Activated CD8-positive, alpha-beta T cell treated with anti-CD3 and anti-CD28 coated beads, Interleukin-2, amount 10 ng/mL, durations not matched to agents 7 days and 5 days (primary cell): ENCODE measurements around the gene ZFR2. TPM values are rescaled to one million over a fixed set of nuclear protein-coding genes. Genes with fewer than 3 reads are reported as not detected.

Source experiments
- ATAC-seq: fragments of 150-1000 bp; cut with Tn5 transposase; one replicate; pipeline ENCODE4 v1.10.0; 2021; ENCODE audit warnings: moderate library complexity
- CTCF ChIA-PET: fragments of 350-600 bp; sonication (Branson Sonifier 250); formaldehyde crosslinking; loops from one replicate; lab custom pipeline; 2021; ENCODE audit warnings: antibody characterized with exemption; lab: Charles Lee
- POLR2A ChIA-PET: fragments of 350-600 bp; sonication (Branson Sonifier 250); formaldehyde crosslinking; loops from one replicate; lab custom pipeline; 2021; ENCODE audit warnings: antibody characterized with exemption; lab: Charles Lee
- DNase-seq: peaks from one replicate; pipeline ENCODE4 v3.0.0-alpha.2; 2020
- H3K27ac Mint-ChIP-seq: one replicate; pipeline ENCODE4 v1.8.0; 2021; ENCODE audit warnings: mild to moderate bottlenecking, mixed read lengths
- H3K27me3 Mint-ChIP-seq: one replicate; pipeline ENCODE4 v1.8.0; 2021; ENCODE audit warnings: low read depth, mixed read lengths
- H3K36me3 Mint-ChIP-seq: one replicate; pipeline ENCODE4 v1.8.0; 2021; ENCODE audit warnings: low read depth, mixed read lengths
- H3K4me1 Mint-ChIP-seq: one replicate; pipeline ENCODE4 v1.8.0; 2021; ENCODE audit warnings: low read depth, mixed read lengths
- H3K4me3 Mint-ChIP-seq: one replicate; pipeline ENCODE4 v1.8.0; 2021; ENCODE audit warnings: mild to moderate bottlenecking, mixed read lengths
- H3K9me3 Mint-ChIP-seq: one replicate; pipeline ENCODE4 v1.8.0; 2022; ENCODE audit warnings: mixed read lengths; ENCODE audit not compliant: insufficient read depth
- total RNA-seq, 2 experiments: library from RNA; stranded (reverse); gene quantifications; one replicate each; pipeline ENCODE4 v1.2.3, GENCODE V29; 2021

Gene ZFR2
- total RNA-seq, 2 experiments from 2014 or later = 0.24 to 0.42 TPM

DNA sequence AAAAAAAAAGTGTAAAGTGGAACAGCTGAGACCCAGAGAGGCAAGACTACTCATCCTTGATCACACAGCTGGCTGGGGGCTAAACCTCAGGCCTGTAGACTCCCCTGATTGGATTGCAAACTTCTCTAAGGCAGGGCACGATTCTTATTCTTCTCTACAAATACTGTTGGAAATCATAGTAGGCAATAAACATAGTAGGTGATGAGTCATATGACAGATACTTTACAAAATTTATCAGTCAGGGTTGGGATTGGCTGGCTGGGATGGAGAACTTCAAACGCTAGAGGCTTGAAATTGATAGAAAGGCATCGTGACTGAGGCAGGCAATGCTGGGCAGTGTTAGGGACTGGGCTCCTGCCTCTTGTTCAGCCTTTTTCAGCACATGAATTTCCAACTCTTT lies 76.7 kb downstream of the ZFR2 start:
- Mint-ChIP-seq H3K27me3 (peaks cover 2% of the 10 kb centered on the region), H3K27ac (no peak overlapping the region), H3K4me1 (peaks cover 23% of the 10 kb centered on the region), H3K9me3 (peaks cover 6% of the 10 kb centered on the region), H3K36me3 (peaks cover 9% of the 10 kb centered on the region), H3K4me3 (no peak overlapping the region)
- ATAC-seq (no peak), DNase-seq (no peak)
- ChIA-PET POLR2A (no interaction called here), CTCF (interaction anchor here (2.9 kb wide), 1 partner anchor 30 kb away, joined by 7 read pairs; the partner anchor contains the start of genes APBA3 and MRPL54)

DNA sequence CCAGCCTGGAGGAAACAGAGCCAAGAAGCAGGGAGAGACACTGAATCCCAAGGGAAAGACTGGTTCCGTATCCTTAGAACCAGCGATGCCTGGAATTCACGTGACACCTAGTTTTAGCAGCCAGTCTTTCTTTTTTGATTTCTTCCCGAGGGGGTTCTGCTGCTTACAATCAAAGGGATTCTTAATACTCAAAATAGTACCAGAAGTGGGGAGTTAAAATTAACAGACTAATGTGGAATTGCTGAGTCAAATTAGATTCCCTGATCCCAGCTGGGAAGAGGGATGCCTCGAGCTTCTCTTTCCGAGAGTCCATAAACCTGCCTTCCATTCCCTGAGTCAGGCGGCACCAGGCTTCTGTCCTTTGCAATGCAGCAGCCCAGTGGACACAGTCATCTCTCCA lies 77.9 kb downstream of the ZFR2 start:
- ATAC-seq (no peak), DNase-seq (no peak)
- no peaks in the 10 kb centered on the region for H3K9me3 Mint-ChIP-seq
- no peak overlapping the region for H3K27ac Mint-ChIP-seq
- peaks cover 22% of the 10 kb centered on the region for H3K4me1 Mint-ChIP-seq
- H3K4me3 Mint-ChIP-seq = no peak overlapping the region
- H3K36me3 Mint-ChIP-seq = peaks cover 2% of the 10 kb centered on the region
- ChIA-PET POLR2A (no interaction called here), CTCF (no interaction called here)
- H3K27me3 Mint-ChIP-seq = peaks cover 2% of the 10 kb centered on the region

DNA sequence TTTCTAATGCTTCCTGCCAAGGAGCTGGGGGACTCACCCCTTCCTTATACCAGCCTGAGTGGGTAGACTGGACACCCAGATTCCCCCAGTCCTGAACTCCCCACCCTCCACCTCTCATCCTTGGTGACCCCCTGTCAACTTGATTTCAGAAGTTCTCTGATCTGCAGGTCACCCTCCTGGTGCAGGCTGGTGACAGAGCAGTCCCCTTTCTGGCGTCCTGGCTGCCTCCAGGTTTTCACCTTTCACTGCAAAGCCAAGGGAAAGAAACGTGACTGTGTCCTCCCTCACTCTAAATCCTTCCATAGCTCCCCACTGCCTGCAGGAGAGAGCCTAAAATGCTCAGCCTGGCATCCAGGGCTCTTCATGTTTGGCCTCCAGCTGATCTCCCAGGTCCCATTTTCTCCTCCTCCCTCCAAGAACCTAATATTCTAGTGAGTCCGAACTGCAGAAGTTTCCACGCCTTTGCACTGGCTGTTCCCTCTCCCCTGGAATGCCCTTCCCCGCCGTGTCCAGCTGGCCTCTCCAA lies 78.6 kb downstream of the ZFR2 start:
- no peak for DNase-seq
- Mint-ChIP-seq H3K9me3 (no peaks in the 10 kb centered on the region), H3K36me3 (peaks cover 2% of the 10 kb centered on the region), H3K4me1 (peaks cover 25% of the 10 kb centered on the region), H3K27me3 (peaks cover 2% of the 10 kb centered on the region), H3K27ac (no peak overlapping the region), H3K4me3 (no peak overlapping the region)
- ATAC-seq = no peak
- ChIA-PET POLR2A (no interaction called here), CTCF (interaction anchor here (2.1 kb wide), 2 partner anchors 28 to 31 kb away, joined by 5 to 6 read pairs; partner anchors contain the start of gene MRPL54)

DNA sequence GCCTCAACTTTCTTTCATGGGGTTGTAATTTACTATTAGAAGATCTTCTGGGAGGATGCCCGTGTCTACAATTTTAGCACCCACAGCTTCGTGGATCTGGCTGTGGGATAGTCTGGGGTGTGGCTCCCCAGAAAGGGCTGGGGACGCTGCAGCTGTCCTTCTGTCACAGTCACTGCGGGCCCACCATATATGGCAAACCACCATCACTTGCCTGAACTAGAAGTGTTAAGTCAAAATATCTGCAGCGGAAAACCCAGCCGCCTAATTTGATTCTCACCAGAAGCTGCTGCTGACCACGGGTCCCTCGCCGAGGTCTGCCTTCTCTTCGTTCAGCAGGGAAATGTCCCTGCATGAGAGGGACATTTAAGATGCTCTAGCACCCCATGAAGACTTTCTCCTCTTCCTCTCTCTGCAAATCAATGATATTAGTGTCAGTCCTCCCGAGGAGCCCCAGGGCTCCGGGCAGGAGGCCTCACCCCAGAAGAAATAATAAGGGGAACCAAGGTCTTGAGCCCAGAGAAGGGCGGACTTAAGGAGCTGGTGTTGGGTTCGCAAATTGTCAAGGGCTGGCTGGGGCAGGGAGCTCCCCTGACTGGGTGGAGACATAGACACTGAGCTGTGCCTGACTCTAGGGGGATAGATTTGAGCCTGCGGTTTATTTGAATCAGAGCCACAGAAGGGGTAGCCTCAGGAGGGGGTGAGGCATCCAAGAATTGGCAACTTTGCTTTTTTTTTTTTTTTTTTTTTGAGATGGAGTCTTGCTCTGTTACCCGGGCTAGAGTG lies 79.7 kb downstream of the ZFR2 start:
- Mint-ChIP-seq H3K4me3 (peak overlapping the region; percentile 32), H3K4me1 (peaks cover 27% of the 10 kb centered on the region), H3K36me3 (peaks cover 6% of the 10 kb centered on the region), H3K9me3 (no peaks in the 10 kb centered on the region), H3K27me3 (peaks cover 2% of the 10 kb centered on the region), H3K27ac (peak overlapping the region; percentile 81)
- ATAC-seq (no peak), DNase-seq (peak; percentile 46)
- POLR2A ChIA-PET = interaction anchor here (1.1 to 1.3 kb wide), 2 partner anchors 9 to 26 kb away, joined by 3 to 4 read pairs; partner anchors contain the start of gene MRPL54
- CTCF ChIA-PET = interaction anchor here (1.3 to 2.1 kb wide), 3 partner anchors 27 to 63 kb away, joined by 3 to 6 read pairs (median 5); partner anchors contain the start of gene MRPL54

DNA sequence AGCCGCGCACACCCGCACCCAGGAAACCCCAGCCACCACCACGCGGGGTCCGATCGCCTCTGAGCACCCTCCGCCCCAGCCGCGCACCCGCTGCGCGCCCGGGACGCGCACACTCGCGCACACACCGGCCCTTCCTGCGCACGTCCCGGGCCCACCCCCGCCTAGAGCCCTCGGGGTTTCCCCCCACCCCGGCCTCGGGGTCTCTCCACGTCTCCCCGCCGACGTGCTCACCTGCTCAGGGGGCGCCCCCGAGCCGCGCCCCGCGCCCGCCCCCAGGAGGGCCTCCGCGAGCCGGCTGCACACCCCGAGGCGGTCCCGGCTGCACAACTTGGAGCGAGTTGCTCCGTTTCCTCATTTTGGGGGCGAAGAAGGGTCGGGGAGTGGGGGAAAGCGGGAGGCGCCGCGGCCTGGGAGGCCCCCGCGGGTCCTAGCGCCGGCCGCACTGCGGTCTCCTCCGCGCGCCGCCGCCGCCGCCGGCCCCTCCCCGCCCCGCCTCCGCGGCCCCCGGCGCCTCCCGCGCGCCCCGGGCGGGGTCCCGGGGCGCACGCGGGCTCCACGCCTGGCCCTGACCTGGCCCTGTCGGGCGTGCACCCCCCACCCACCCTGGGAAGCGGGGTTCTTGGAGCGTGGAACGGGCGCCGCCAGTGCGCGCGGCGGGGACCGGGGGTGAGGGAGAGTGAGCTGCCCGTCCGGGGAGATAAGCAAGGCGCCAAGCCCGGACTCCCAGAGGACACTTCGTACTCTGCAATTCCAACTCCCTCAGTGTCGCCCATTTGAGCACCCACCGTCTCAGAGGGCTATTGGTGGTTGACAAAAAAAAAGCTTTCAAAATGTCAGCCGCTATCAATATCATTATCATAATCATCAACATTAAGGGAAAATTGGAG lies 82.7 kb downstream of the ZFR2 start, which contains the start of gene MATK:
MATK (minus strand) TSS at position 444 of the 887 bp plus-strand sequence. CDS start 1,246 bp downstream, outside the sequence.
- peaks cover 31% of the 10 kb centered on the region for H3K36me3 Mint-ChIP-seq
- peak within 1 kb of the TSS; percentile 72 for H3K27ac Mint-ChIP-seq
- ChIA-PET POLR2A (no interaction called here), CTCF (interaction anchor here (0.8 to 1.2 kb wide), 4 partner anchors 23 to 36 kb away, joined by 3 to 5 read pairs (median 4); partner anchors contain the start of gene MRPL54)
- DNase-seq = peak; percentile 35
- peak; percentile 54 for ATAC-seq
- H3K27me3 Mint-ChIP-seq = no peaks in the 10 kb centered on the region
- peaks cover 30% of the 10 kb centered on the region for H3K4me1 Mint-ChIP-seq
- peaks cover 14% of the 10 kb centered on the region for H3K9me3 Mint-ChIP-seq
- H3K4me3 Mint-ChIP-seq = peak within 1 kb of the TSS; percentile 79

DNA sequence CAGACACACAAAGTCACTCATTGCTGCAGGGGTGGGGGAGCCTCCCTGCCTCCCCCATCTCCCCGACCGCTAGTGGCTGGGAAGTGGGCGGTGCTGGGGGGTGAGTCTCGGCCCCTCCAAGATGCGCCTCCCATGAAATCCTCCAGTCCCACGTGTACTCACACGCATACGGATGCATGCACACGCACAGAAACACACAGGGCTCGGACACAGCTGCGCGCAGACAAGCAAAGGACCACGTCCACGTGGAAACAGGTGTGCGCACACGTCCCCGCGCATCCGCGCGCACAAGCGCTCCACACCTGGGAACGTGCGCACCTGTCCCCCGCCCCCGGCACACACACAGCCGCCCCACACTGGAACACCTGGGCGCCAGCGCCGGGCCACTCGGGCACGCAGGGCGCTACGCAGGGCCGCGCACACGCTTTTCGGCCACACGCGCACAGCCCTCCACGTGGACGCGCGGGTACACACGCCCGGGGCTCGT lies 83.3 kb downstream of the ZFR2 start:
- CTCF ChIA-PET = no interaction called here
- DNase-seq (peak; percentile 41), ATAC-seq (peak; percentile 44)
- POLR2A ChIA-PET = no interaction called here
- Mint-ChIP-seq H3K27ac (peak overlapping the region; percentile 72), H3K4me3 (peak overlapping the region; percentile 79), H3K36me3 (peaks cover 35% of the 10 kb centered on the region), H3K27me3 (no peaks in the 10 kb centered on the region), H3K4me1 (peaks cover 34% of the 10 kb centered on the region), H3K9me3 (peaks cover 18% of the 10 kb centered on the region)

- ATAC-seq = no peak
- Mint-ChIP-seq H3K4me3 (peak overlapping the region; percentile 79), H3K4me1 (peaks cover 34% of the 10 kb centered on the region), H3K36me3 (peaks cover 35% of the 10 kb centered on the region), H3K9me3 (peaks cover 18% of the 10 kb centered on the region), H3K27me3 (no peaks in the 10 kb centered on the region), H3K27ac (peak overlapping the region; percentile 47)
- CTCF ChIA-PET = no interaction called here
- POLR2A ChIA-PET = interaction anchor here (0.7 kb wide), 1 partner anchor 67 kb away, joined by 3 read pairs; no protein-coding TSS in a partner anchor
- DNase-seq = no peak
Measured at GRCh38 chr19:3784607-3785450, 84.0 kb downstream of the ZFR2 start.

DNA sequence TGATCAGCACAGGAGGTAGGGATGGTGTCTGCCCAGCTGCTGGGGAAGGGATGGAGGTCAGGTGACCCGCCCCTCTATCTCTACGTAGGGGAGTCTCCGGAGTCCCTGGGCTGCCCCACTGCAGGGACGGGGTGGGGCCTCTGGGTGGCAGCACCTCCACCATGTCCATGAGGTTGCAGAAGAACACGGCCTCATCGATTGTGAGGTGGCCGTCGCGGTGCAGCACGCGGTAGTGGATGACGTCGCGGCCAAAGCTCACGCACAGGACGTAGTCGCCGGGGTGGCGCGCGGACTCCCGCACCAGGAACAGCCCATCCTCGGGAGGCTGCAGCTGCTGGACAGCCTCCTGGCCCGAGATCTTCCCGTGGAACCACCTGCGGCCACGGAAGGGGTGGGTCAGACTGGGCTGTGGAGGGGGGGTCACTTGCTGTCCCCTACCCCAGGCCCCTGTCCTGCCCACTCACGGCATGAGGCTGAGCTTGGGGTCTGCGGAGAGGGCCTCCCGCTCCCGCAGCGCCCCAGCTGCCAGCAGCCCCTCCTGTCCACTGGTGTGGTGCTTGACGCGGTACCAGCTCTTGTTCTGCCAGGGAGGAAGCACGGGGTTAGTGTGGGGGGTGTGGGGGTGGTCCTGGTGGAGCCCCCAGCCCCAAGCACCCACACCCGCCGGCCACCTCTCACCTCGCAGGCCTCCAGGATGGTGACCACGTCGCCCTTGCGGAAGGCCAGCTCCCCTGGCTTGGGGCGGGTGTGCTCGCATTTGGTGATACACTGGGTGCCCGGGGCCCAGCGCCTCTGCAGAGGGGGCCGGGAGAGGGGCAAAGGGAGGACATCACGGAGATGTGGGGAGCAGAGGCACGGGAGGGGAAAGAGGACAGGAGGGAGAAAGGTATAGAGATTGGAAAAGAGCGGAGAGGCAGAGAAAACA lies 84.9 kb downstream of the ZFR2 start:
- DNase-seq (peak; percentile 44), ATAC-seq (no peak)
- H3K27ac Mint-ChIP-seq = no peak overlapping the region
- H3K4me3 Mint-ChIP-seq = peak overlapping the region; percentile 8
- peaks cover 35% of the 10 kb centered on the region for H3K36me3 Mint-ChIP-seq
- POLR2A ChIA-PET = interaction anchor here (0.7 to 1.8 kb wide), 2 partner anchors 28 to 68 kb away, joined by 3 to 5 read pairs; no protein-coding TSS in a partner anchor
- H3K9me3 Mint-ChIP-seq = peaks cover 18% of the 10 kb centered on the region
- no peaks in the 10 kb centered on the region for H3K27me3 Mint-ChIP-seq
- peaks cover 28% of the 10 kb centered on the region for H3K4me1 Mint-ChIP-seq
- CTCF ChIA-PET = interaction anchor here (1.2 to 2.5 kb wide), 3 partner anchors 21 to 38 kb away, joined by 3 to 10 read pairs (median 10); partner anchors contain the start of gene MRPL54

GRCh38 chr19:3782903-3783302 lies 85.9 kb downstream of the ZFR2 start:
- Mint-ChIP-seq H3K27me3 (no peaks in the 10 kb centered on the region), H3K27ac (no peak overlapping the region), H3K36me3 (peaks cover 35% of the 10 kb centered on the region), H3K9me3 (peaks cover 18% of the 10 kb centered on the region), H3K4me3 (no peak overlapping the region), H3K4me1 (peaks cover 24% of the 10 kb centered on the region)
- ATAC-seq = no peak
- DNase-seq = no peak
- ChIA-PET CTCF (interaction anchor here (1.2 to 2.5 kb wide), 3 partner anchors 20 to 39 kb away, joined by 3 to 10 read pairs (median 10); partner anchors contain the start of gene MRPL54), POLR2A (interaction anchor here (1.8 kb wide), 1 partner anchor 29 kb away, joined by 5 read pairs; no protein-coding TSS in a partner anchor)
